Cardiac muscle cell (in vitro differentiated cells and primary cell): ENCODE data around the gene ADIG. TPM values are rescaled to one million over a fixed set of nuclear protein-coding genes. Genes with fewer than 3 reads are reported as not detected.

Experiments used
- DNase-seq, 2 donors: peaks; one replicate each; pipeline versions ENCODE4 v3.0.0 to v3.0.0-alpha.2; 2010 to 2017; ENCODE audit warnings: low read depth in 1 of 2, low spot score in 1 of 2
- H3K27ac ChIP-seq: fragments of 200-600 bp; sonication (generic); 2 replicates; pipeline ENCODE4 v1.5.1; 2016
- H3K27me3 ChIP-seq: fragments of 200-600 bp; sonication (generic); 2 replicates; pipeline ENCODE4 v1.6.0; 2016; ENCODE audit warnings: control low read depth
- H3K36me3 ChIP-seq: fragments of 200-600 bp; sonication (generic); 2 replicates; pipeline ENCODE4 v1.5.1; 2016; ENCODE audit warnings: control low read depth
- H3K4me1 ChIP-seq: fragments of 200-600 bp; sonication (generic); 2 replicates; pipeline ENCODE4 v1.8.1; 2017; ENCODE audit warnings: low read depth, mild to moderate bottlenecking, mixed run types
- H3K4me3 ChIP-seq: fragments of 200-600 bp; sonication (generic); 2 replicates; pipeline ENCODE4 v1.5.1; 2016; ENCODE audit warnings: mild to moderate bottlenecking
- H3K9me3 ChIP-seq: fragments of 200-600 bp; sonication (generic); 2 replicates; pipeline ENCODE4 v1.5.1; 2017; ENCODE audit warnings: low read depth, mild to moderate bottlenecking, control low read depth
- CTCF ChIP-seq: IDR thresholded peaks from 2 replicates; pipeline ENCODE4 v1.5.1; 2012; ENCODE audit warnings: low read depth, mild to moderate bottlenecking, low read length
- polyA plus RNA-seq: library from polyadenylated mRNA; unstranded; fragments of >200 nt; fragmentation: Nextera tagmentation; extraction: Ambion mirVana; gene quantifications from 2 replicates; pipeline ENCODE4 v1.2.1, GENCODE V29; 2016
- total RNA-seq: library from RNA; depleted of rRNA; stranded (reverse); fragments of >200 nt; gene quantifications from 2 replicates; pipeline ENCODE4 v1.2.3, GENCODE V29; 2016

ADIG gene
- total and polyA plus RNA-seq, 2 experiments from 2014 or later, result not detected

GRCh38 chr20:38559764-38560163 lies 21.2 kb upstream of the ADIG start:
- H3K27me3 ChIP-seq, result no peaks in the 10 kb centered on the region
- no peaks in the 10 kb centered on the region for H3K4me1 ChIP-seq
- no peak overlapping the region for H3K4me3 ChIP-seq
- no peak for TF ChIP-seq CTCF
- no peaks in the 10 kb centered on the region for H3K9me3 ChIP-seq
- H3K27ac ChIP-seq, result no peak overlapping the region
- peaks cover 49% of the 10 kb centered on the region for H3K36me3 ChIP-seq
- DNase-seq, result no peak

- no peak overlapping the region for H3K4me3 ChIP-seq
- no peak overlapping the region for H3K27ac ChIP-seq
- no peaks in the 10 kb centered on the region for H3K9me3 ChIP-seq
- H3K4me1 ChIP-seq, result peaks cover 7% of the 10 kb centered on the region
- no peak for DNase-seq
- H3K27me3 ChIP-seq, result no peaks in the 10 kb centered on the region
- no peak for TF ChIP-seq CTCF
- H3K36me3 ChIP-seq, result peaks cover 26% of the 10 kb centered on the region
These were observed 17.1 kb upstream of the ADIG start for GRCh38 chr20:38563802-38564431.

GRCh38 chr20:38564680-38565079 lies 16.3 kb upstream of the ADIG start:
- Histone ChIP-seq H3K27me3 (no peaks in the 10 kb centered on the region), H3K9me3 (no peaks in the 10 kb centered on the region), H3K4me3 (no peak overlapping the region), H3K36me3 (peaks cover 24% of the 10 kb centered on the region), H3K27ac (no peak overlapping the region), H3K4me1 (peaks cover 7% of the 10 kb centered on the region)
- no peak for TF ChIP-seq CTCF
- no peak for DNase-seq

GRCh38 chr20:38566036-38566598 lies 14.9 kb upstream of the ADIG start:
- H3K4me3 ChIP-seq, result no peak overlapping the region
- H3K9me3 ChIP-seq, result no peaks in the 10 kb centered on the region
- H3K27me3 ChIP-seq, result no peaks in the 10 kb centered on the region
- no peak for DNase-seq
- H3K4me1 ChIP-seq, result peaks cover 7% of the 10 kb centered on the region
- H3K36me3 ChIP-seq, result peaks cover 26% of the 10 kb centered on the region
- no peak overlapping the region for H3K27ac ChIP-seq
- no peak for TF ChIP-seq CTCF

- no peak for TF ChIP-seq CTCF
- no peak for DNase-seq
- H3K36me3 ChIP-seq, result peaks cover 36% of the 10 kb centered on the region
These were observed 11.1 kb upstream of the ADIG start for GRCh38 chr20:38569747-38570525.

More at GRCh38 chr20:38569747-38570525, 11.1 kb upstream of the ADIG start:
- Histone ChIP-seq H3K4me3 (no peak overlapping the region), H3K27me3 (no peaks in the 10 kb centered on the region), H3K9me3 (no peaks in the 10 kb centered on the region), H3K4me1 (peaks cover 7% of the 10 kb centered on the region), H3K27ac (no peak overlapping the region)
